Cardiac fibroblast (primary cell): ENCODE results near the gene TMEM205.

Source experiments
- DNase-seq, 2 donors: peaks; one replicate each; pipeline versions ENCODE4 v3.0.0 to v3.0.0-alpha.2; 2010; ENCODE audit warnings: low read depth in 2 of 2
- H3K4me3 ChIP-seq, 2 donors: replicated peaks in 1 of 2; 1 replicate in 1 of 2; 2 replicates in 1 of 2; pipeline ENCODE4 v1.5.1; 2011; ENCODE audit warnings: low read depth in 2 of 2, low read length in 2 of 2, mild to moderate bottlenecking in 2 of 2, moderate library complexity in 1 of 2
- TF ChIP-seq, protein P1 (sequence below): IDR thresholded peaks from one replicate; pipeline ENCODE4 v1.5.1; 2011; ENCODE audit warnings: low read depth, mild to moderate bottlenecking, low read length, inconsistent platforms

TMEM205 gene

DNA sequence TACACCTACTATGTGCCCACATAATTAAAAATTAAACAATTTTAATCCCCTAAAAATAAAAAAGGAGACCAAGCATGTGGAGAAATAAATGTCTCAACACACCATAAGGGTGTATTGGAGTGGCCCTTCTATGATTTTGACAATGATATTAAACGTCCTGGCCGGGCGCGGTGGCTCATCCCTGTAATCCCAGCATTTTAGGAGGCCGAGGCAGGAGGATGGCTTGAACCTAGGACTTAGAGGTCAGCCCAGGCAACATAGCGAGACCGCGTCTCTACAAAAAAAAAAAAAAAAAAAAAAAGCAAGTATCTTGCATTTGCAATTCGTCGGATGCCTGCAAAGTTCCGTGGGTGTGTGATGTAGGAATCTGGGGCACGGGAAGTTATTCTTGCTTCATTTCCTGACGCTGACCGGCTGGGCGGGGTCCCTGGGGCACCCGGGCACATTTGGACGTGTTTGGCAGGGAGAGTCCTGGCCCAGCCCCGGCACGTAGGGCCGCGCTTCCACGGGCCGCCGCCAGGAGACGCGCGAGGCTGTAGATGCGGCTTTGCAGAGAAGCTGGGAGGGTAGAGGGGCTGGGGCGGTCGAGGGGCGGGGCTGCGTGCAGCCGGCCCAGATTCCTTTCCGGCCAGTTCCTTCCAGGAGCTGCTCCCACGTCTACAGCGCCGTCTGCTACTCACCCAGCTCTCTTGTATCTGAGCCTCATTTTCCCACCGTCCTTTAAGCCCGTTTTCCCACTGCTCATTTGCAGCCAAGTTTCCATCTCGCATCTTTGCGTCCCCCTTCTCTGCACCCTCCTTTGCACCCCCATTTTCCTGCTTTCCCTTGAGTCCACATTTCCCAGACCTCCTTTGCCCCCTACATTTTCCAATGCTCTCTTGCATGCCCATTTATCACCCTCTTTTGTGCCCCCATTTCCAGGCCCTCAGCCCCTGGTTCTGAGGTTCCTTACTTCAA, 52.4 kb downstream of the TMEM205 start:
- TF ChIP-seq, protein P1, sequence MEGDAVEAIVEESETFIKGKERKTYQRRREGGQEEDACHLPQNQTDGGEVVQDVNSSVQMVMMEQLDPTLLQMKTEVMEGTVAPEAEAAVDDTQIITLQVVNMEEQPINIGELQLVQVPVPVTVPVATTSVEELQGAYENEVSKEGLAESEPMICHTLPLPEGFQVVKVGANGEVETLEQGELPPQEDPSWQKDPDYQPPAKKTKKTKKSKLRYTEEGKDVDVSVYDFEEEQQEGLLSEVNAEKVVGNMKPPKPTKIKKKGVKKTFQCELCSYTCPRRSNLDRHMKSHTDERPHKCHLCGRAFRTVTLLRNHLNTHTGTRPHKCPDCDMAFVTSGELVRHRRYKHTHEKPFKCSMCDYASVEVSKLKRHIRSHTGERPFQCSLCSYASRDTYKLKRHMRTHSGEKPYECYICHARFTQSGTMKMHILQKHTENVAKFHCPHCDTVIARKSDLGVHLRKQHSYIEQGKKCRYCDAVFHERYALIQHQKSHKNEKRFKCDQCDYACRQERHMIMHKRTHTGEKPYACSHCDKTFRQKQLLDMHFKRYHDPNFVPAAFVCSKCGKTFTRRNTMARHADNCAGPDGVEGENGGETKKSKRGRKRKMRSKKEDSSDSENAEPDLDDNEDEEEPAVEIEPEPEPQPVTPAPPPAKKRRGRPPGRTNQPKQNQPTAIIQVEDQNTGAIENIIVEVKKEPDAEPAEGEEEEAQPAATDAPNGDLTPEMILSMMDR, result peak; percentile 99
- peak overlapping the region in 1 of 2 donors; percentile 39 for H3K4me3 ChIP-seq
- peak; percentile 97 to 99 for DNase-seq
